AG08395 (cell line): ENCODE results near the gene ELF5.

Experiments used
- DNase-seq: peaks from one replicate; pipeline ENCODE4 v3.0.0; 2012; ENCODE audit warnings: mixed read lengths, low spot score

The ELF5 gene

DNA sequence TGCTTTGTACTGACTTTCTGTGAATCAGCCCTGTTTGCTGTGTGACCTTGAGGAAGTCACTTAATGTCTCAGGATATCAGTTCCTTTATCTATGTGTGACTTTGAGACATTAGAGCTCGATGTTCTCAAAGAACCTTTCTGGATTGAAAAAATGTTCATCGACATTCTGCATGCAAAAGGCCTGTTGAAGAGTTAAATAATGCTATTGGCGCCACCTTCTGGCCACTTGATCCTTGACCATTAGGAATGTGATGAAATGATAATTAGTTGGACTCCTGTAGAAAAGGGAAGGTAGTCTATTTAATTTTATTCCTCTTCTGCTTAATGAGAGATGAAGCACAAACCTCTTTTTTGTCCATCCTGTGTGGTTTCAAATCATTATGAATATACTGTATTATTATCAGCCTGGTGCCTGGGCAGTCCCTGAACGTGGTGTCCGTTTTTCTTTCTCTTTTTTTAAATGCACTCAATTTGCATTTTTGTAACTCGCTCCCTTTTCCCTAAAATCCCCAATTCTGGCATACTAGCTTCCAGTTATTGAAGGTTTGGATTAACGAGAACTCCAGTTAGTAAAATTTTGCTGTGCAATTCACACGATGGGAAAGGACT lies 20.7 kb downstream of the ELF5 start:
- DNase-seq = peak; percentile 67

DNA sequence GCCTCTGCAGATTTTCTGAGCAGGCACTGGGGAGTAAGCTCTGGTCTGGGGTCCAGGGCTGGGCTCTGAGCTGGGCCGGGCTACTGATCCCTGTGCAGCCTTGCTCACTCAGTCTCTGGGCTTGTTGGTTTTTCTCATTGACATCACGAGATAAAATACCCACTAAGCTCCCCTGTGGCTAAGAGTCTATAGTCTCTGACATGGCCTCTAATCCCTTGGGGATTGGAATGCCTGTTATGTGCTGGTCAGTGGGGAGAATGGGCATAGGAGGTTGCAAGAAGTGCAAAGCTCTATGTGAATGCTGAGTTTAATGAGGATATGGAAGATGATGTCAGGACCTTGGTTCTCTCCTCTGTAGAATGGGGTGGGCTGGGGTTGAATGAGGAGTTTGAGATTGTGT lies 23.3 kb downstream of the ELF5 start:
- no peak for DNase-seq

GRCh38 chr11:34488855-34489557 lies 24.6 kb downstream of the ELF5 start:
- no peak for DNase-seq

DNA sequence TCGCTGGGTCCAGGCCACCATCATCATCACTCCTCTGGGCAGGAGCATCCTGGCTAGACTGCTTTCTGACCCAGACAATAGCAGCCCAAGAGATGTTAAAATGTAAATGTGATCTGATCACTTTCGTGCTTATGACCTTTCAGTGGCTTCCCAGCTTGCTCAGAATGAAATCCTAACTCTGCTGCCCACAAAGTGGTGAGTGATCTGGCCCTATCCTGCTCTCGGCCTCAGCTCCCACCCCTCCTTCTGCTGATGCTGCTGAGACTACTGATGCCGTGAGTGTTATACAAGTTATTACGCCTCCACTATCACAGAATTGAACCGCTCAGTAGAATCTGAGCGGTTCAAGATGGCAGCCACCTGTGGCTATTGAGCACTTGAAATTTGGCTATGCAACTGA lies 26.2 kb downstream of the ELF5 start:
- no peak for DNase-seq

GRCh38 chr11:34483106-34483874 lies 30.3 kb downstream of the ELF5 start:
- DNase-seq = no peak

- no peak for DNase-seq
Measured at GRCh38 chr11:34481307-34481706, 32.3 kb downstream of the ELF5 start.

DNA sequence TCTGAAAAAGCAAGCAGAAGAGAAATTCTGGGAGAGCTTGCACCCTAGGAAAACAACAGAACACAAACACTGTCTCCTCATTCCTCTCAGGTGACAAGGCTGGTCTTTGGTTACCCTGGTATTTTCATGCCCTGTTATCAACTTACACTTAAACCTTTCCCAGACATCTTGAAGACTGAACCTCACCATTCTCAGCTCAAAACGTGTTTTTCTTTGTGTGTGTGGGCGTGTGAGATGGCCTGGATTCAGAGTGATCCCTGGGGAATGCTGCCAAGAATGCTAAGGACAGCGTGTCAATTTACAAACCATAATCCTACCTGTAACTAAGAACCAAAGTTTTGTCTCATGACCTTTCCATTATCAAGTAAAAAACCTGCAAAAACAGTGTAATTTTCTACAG lies 33.3 kb downstream of the ELF5 start:
- no peak for DNase-seq

DNA sequence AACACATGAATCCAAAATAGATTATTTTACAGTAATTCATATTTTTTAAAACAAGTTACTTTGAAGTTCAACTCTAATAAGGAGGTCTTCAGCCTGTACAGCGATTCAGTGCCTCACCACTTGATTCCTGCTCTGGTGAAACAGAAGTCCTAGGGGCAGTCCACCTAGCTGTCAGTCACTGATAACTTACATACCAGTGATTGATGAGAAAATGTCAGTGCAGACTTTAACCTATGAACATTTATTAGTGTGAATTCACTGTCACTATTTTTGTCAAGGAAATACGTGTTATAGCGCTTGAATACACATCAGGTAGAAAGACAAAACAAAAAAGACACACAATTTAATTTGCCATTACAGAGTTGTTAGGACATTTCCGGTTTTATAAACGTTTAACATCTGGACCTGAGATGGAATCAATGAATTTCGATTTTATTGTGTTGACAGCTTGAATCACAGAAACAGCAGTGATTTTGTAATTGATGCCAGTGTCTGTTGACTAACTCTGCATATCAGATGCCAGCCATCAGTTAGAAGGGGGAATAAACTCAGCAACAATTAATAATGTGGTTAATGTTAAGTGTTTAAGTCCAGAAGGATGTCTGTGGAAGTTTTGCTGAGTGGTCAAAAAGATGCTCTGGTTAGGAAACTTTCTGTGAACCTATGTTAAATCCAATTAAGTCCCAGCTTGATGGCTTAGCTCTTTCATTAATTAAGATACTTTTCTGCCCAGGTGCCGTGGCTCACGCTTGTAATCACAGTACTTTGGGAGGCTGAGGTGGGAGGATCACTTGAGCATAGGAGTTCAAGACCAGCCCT lies 34.5 kb downstream of the ELF5 start:
- no peak for DNase-seq

GRCh38 chr11:34476849-34477248 lies 36.7 kb downstream of the ELF5 start:
- no peak for DNase-seq

- no peak for DNase-seq
Measured at GRCh38 chr11:34475656-34476055, 37.9 kb downstream of the ELF5 start.

GRCh38 chr11:34473603-34474169 lies 39.9 kb downstream of the ELF5 start:
- no peak for DNase-seq

DNA sequence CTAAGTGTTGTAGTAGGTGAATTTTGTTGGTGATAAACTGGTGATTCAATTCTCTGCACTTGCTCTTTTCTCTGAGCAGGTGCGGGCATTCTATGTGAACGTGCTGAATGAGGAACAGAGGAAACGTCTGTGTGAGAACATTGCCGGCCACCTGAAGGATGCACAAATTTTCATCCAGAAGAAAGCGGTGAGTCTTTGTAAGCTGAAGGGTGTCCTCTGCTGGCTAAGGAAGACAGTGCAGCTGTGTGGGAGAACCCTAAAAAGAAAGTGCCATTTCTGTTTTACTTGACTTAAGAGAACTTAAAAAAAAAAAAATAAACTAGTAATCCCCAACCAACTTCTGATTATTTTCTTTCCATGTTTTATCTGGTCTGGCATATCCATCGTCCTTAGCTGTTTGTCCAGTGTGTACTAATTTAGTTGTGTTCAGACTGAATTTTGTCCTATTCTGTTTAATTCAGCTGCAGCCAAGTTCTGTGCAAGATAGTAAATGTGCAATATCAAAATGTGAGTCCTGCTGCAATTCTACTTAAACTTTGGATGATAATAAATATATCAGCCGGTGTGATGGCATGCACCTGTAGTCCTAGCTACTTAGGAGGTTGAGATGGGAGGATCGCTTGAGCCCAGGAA lies 45.3 kb downstream of the ELF5 start:
- no peak for DNase-seq

- no peak for DNase-seq
Measured at GRCh38 chr11:34466802-34467488, 46.6 kb downstream of the ELF5 start.

- no peak for DNase-seq
Measured at GRCh38 chr11:34464591-34465051, 49.0 kb downstream of the ELF5 start.

- DNase-seq = no peak
Measured at GRCh38 chr11:34461215-34461614, 52.4 kb downstream of the ELF5 start.

- DNase-seq = no peak
Measured at GRCh38 chr11:34460278-34460677, 53.3 kb downstream of the ELF5 start.

DNA sequence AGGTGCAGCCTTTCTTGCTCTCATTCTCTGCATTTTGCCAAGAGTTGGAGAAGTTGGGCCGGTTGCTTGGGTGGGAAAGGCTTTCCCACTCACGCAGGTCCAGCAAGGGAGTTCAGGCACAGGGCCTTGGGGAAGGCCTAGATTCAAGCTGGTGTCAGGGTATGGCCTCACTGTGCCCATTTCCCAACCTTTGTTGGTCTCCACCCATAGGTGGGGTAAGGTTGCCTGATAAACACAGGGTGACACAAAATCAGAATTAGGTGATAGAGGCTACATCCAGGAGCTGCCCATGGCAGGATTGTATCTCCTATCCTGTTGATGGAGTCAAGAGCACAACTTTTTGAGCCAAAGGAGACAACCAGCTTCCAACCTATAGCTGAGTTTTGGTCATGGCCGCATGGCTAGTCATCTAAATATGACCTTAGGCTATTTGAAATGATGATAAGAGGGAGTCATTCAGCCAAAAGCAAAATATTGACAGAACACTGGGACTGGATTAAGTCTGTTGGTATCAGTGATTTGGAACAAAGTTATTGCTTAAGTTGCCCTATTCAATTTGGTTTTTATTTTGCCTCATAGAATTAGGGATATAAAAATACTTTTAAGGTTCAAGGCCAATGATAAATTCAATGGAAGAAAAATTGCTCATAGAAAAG lies 54.0 kb downstream of the ELF5 start:
- DNase-seq = no peak

DNA sequence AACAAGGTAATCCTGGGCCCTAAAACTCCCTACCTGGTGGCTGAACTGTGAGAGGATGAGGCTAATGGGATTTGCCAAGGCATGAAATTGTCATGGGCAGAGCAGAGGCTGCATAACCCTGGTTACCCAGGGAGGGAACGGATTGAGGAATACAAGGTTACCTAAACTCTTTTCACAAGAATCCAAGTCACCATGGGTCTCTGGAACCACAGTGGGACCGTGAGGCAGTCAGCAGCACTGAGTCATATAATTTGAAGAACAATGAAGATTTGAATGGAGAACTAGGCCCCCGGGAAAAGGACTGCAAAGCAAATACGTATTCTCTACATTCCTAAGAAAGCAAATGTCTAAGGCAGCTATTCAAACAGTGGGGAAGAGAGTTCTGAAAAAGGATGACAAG lies 55.1 kb downstream of the ELF5 start:
- DNase-seq = no peak

- DNase-seq = no peak
Measured at GRCh38 chr11:34457607-34458006, 56.0 kb downstream of the ELF5 start.

GRCh38 chr11:34454308-34455032 lies 59.1 kb downstream of the ELF5 start:
- DNase-seq = no peak
